Activated naive CD8-positive, alpha-beta T cell treated with anti-CD3 and anti-CD28 coated beads for 36 hours (primary cell): ENCODE measurements around the gene TMTC2. TPM values are rescaled to one million over a fixed set of nuclear protein-coding genes. Genes with fewer than 3 reads are reported as not detected.
"Not testable (repeated sequence)": the region's sequence is repeated elsewhere in the genome, so short reads cannot be mapped to it uniquely, and the experiment has no call there.

ENCODE experiments used
- DNase-seq: peaks from one replicate; pipeline ENCODE4 v3.0.0; 2021
- H3K27ac Mint-ChIP-seq: one replicate; pipeline ENCODE4 v1.8.0; 2022; ENCODE audit warnings: mild to moderate bottlenecking, moderate library complexity, mixed read lengths
- H3K27me3 Mint-ChIP-seq: one replicate; pipeline ENCODE4 v1.8.0; 2022; ENCODE audit warnings: mild to moderate bottlenecking, mixed read lengths
- H3K36me3 Mint-ChIP-seq: one replicate; pipeline ENCODE4 v1.8.0; 2021; ENCODE audit warnings: mild to moderate bottlenecking, mixed read lengths
- H3K4me1 Mint-ChIP-seq: one replicate; pipeline ENCODE4 v1.8.0; 2021; ENCODE audit warnings: mixed read lengths
- H3K4me3 Mint-ChIP-seq: one replicate; pipeline ENCODE4 v1.8.0; 2022; ENCODE audit warnings: mild to moderate bottlenecking, moderate library complexity, mixed read lengths
- H3K9me3 Mint-ChIP-seq: one replicate; pipeline ENCODE4 v1.8.0; 2022; ENCODE audit warnings: mixed read lengths
- total RNA-seq, 2 experiments: library from RNA; stranded (reverse); gene quantifications; one replicate each; pipeline ENCODE4 v1.2.3, GENCODE V29; 2021

TMTC2 gene
- total RNA-seq, 2 experiments from 2014 or later = 1.4 to 1.7 TPM

GRCh38 chr12:82810568-82810967, 123.9 kb downstream of the TMTC2 start:
- Mint-ChIP-seq H3K27me3 (no peaks in the 10 kb centered on the region), H3K4me1 (no peaks in the 10 kb centered on the region), H3K9me3 (no peaks in the 10 kb centered on the region), H3K36me3 (peaks cover 4% of the 10 kb centered on the region), H3K4me3 (no peak overlapping the region), H3K27ac (no peak overlapping the region)
- no peak for DNase-seq

- DNase-seq = no peak
- Mint-ChIP-seq H3K4me1 (no peaks in the 10 kb centered on the region), H3K4me3 (no peak overlapping the region), H3K27me3 (no peaks in the 10 kb centered on the region), H3K27ac (no peak overlapping the region), H3K9me3 (no peaks in the 10 kb centered on the region), H3K36me3 (peaks cover 4% of the 10 kb centered on the region)
Observed at GRCh38 chr12:82817368-82817767, 130.7 kb downstream of the TMTC2 start.

GRCh38 chr12:82818271-82819035, 131.7 kb downstream of the TMTC2 start:
- DNase-seq = no peak
- H3K4me1 Mint-ChIP-seq = no peaks in the 10 kb centered on the region
- H3K27ac Mint-ChIP-seq = no peak overlapping the region
- H3K4me3 Mint-ChIP-seq = no peak overlapping the region
- H3K36me3 Mint-ChIP-seq = peaks cover 4% of the 10 kb centered on the region
- H3K9me3 Mint-ChIP-seq = no peaks in the 10 kb centered on the region
- H3K27me3 Mint-ChIP-seq = no peaks in the 10 kb centered on the region

- Mint-ChIP-seq H3K4me1 (no peaks in the 10 kb centered on the region), H3K36me3 (peaks cover 1% of the 10 kb centered on the region), H3K4me3 (no peak overlapping the region), H3K27me3 (no peaks in the 10 kb centered on the region), H3K9me3 (no peaks in the 10 kb centered on the region), H3K27ac (no peak overlapping the region)
- no peak for DNase-seq
Observed at GRCh38 chr12:82826505-82826904, 139.8 kb downstream of the TMTC2 start.

- Mint-ChIP-seq H3K4me1 (no peaks in the 10 kb centered on the region), H3K36me3 (peaks cover 1% of the 10 kb centered on the region)
Observed at GRCh38 chr12:82832096-82832495, 145.4 kb downstream of the TMTC2 start.

GRCh38 chr12:82832981-82833380, 146.3 kb downstream of the TMTC2 start:
- no peak overlapping the region for H3K4me3 Mint-ChIP-seq
- no peaks in the 10 kb centered on the region for H3K4me1 Mint-ChIP-seq
- peaks cover 1% of the 10 kb centered on the region for H3K36me3 Mint-ChIP-seq
- no peak overlapping the region for H3K27ac Mint-ChIP-seq
- H3K9me3 Mint-ChIP-seq = no peaks in the 10 kb centered on the region
- no peak for DNase-seq
- H3K27me3 Mint-ChIP-seq = no peaks in the 10 kb centered on the region

More at GRCh38 chr12:82832096-82832495, 145.4 kb downstream of the TMTC2 start:
- Mint-ChIP-seq H3K4me3 (no peak overlapping the region), H3K9me3 (no peaks in the 10 kb centered on the region), H3K27me3 (no peaks in the 10 kb centered on the region), H3K27ac (no peak overlapping the region)
- DNase-seq = no peak

GRCh38 chr12:82833481-82833880, 146.8 kb downstream of the TMTC2 start:
- Mint-ChIP-seq H3K4me1 (no peaks in the 10 kb centered on the region), H3K27ac (no peak overlapping the region), H3K36me3 (peaks cover 1% of the 10 kb centered on the region), H3K4me3 (no peak overlapping the region), H3K9me3 (no peaks in the 10 kb centered on the region), H3K27me3 (no peaks in the 10 kb centered on the region)
- DNase-seq = no peak

- H3K27ac Mint-ChIP-seq = no peak overlapping the region
- no peak for DNase-seq
- H3K9me3 Mint-ChIP-seq = no peaks in the 10 kb centered on the region
- no peaks in the 10 kb centered on the region for H3K27me3 Mint-ChIP-seq
- H3K36me3 Mint-ChIP-seq = peaks cover 1% of the 10 kb centered on the region
- no peak overlapping the region for H3K4me3 Mint-ChIP-seq
- no peaks in the 10 kb centered on the region for H3K4me1 Mint-ChIP-seq
Observed at GRCh38 chr12:82835217-82835616, 148.5 kb downstream of the TMTC2 start.

- no peaks in the 10 kb centered on the region for H3K27me3 Mint-ChIP-seq
- no peak overlapping the region for H3K27ac Mint-ChIP-seq
- no peaks in the 10 kb centered on the region for H3K4me1 Mint-ChIP-seq
- H3K9me3 Mint-ChIP-seq = no peaks in the 10 kb centered on the region
- no peak for DNase-seq
- H3K36me3 Mint-ChIP-seq = peaks cover under 1% of the 10 kb centered on the region
- H3K4me3 Mint-ChIP-seq = no peak overlapping the region
Observed at GRCh38 chr12:82838131-82838551, 151.4 kb downstream of the TMTC2 start.

GRCh38 chr12:82838827-82839226, 152.1 kb downstream of the TMTC2 start:
- Mint-ChIP-seq H3K27me3 (no peaks in the 10 kb centered on the region), H3K27ac (no peak overlapping the region), H3K9me3 (no peaks in the 10 kb centered on the region), H3K4me1 (no peaks in the 10 kb centered on the region), H3K4me3 (no peak overlapping the region), H3K36me3 (peaks cover 3% of the 10 kb centered on the region)
- DNase-seq = no peak

- H3K27ac Mint-ChIP-seq = no peak overlapping the region
- no peak for DNase-seq
- no peak overlapping the region for H3K4me3 Mint-ChIP-seq
- H3K27me3 Mint-ChIP-seq = no peaks in the 10 kb centered on the region
- peaks cover 7% of the 10 kb centered on the region for H3K36me3 Mint-ChIP-seq
- no peaks in the 10 kb centered on the region for H3K9me3 Mint-ChIP-seq
- no peaks in the 10 kb centered on the region for H3K4me1 Mint-ChIP-seq
Observed at GRCh38 chr12:82839796-82840195, 153.1 kb downstream of the TMTC2 start.

GRCh38 chr12:82841487-82841904, 154.8 kb downstream of the TMTC2 start:
- H3K27me3 Mint-ChIP-seq = no peaks in the 10 kb centered on the region
- H3K36me3 Mint-ChIP-seq = peaks cover 7% of the 10 kb centered on the region
- no peak overlapping the region for H3K27ac Mint-ChIP-seq
- H3K9me3 Mint-ChIP-seq = no peaks in the 10 kb centered on the region
- no peak overlapping the region for H3K4me3 Mint-ChIP-seq
- no peaks in the 10 kb centered on the region for H3K4me1 Mint-ChIP-seq
- no peak for DNase-seq

GRCh38 chr12:82842480-82842879, 155.8 kb downstream of the TMTC2 start:
- Mint-ChIP-seq H3K27me3 (no peaks in the 10 kb centered on the region), H3K4me3 (no peak overlapping the region), H3K36me3 (peaks cover 7% of the 10 kb centered on the region), H3K27ac (no peak overlapping the region), H3K4me1 (no peaks in the 10 kb centered on the region), H3K9me3 (no peaks in the 10 kb centered on the region)
- no peak for DNase-seq

GRCh38 chr12:82845076-82845475, 158.4 kb downstream of the TMTC2 start:
- H3K4me3 Mint-ChIP-seq = not testable (repeated sequence)

GRCh38 chr12:82848845-82849244, 162.1 kb downstream of the TMTC2 start:
- no peak for DNase-seq
- H3K9me3 Mint-ChIP-seq = no peaks in the 10 kb centered on the region
- no peaks in the 10 kb centered on the region for H3K4me1 Mint-ChIP-seq
- H3K4me3 Mint-ChIP-seq = no peak overlapping the region
- H3K27ac Mint-ChIP-seq = no peak overlapping the region
- no peaks in the 10 kb centered on the region for H3K27me3 Mint-ChIP-seq
- H3K36me3 Mint-ChIP-seq = peaks cover 3% of the 10 kb centered on the region

More at GRCh38 chr12:82845076-82845475, 158.4 kb downstream of the TMTC2 start:
- not testable (repeated sequence) for DNase-seq, H3K9me3 Mint-ChIP-seq, H3K27me3 Mint-ChIP-seq, H3K4me1 Mint-ChIP-seq, H3K36me3 Mint-ChIP-seq, H3K27ac Mint-ChIP-seq

GRCh38 chr12:82852529-82852928, 165.8 kb downstream of the TMTC2 start:
- H3K27me3 Mint-ChIP-seq = no peaks in the 10 kb centered on the region
- no peaks in the 10 kb centered on the region for H3K9me3 Mint-ChIP-seq
- peaks cover 3% of the 10 kb centered on the region for H3K36me3 Mint-ChIP-seq
- H3K4me3 Mint-ChIP-seq = no peak overlapping the region
- DNase-seq = no peak
- no peaks in the 10 kb centered on the region for H3K4me1 Mint-ChIP-seq
- no peak overlapping the region for H3K27ac Mint-ChIP-seq
